RPMI7951 (cell line): ENCODE results near the gene SLC25A21. TPM values are rescaled to one million over a fixed set of nuclear protein-coding genes. Genes with fewer than 3 reads are reported as not detected.

Experiments used
- DNase-seq: peaks from one replicate; pipeline ENCODE4 v3.0.0-alpha.2; 2012; ENCODE audit warnings: low read depth
- total RNA-seq: library from RNA; depleted of rRNA; stranded (reverse); fragments of >200 nt; shearing (Covaris generic); gene quantifications from 2 replicates; pipeline ENCODE4 v1.2.3, GENCODE V29; 2014

The SLC25A21 gene
- total RNA-seq, 1 experiment from 2014 or later: 0.84 TPM

- peak; percentile 7 for DNase-seq
These were observed 508.7 kb downstream of the SLC25A21 start for GRCh38 chr14:36663404-36664321.

- DNase-seq: peak; percentile 16
These were observed 509.6 kb downstream of the SLC25A21 start for GRCh38 chr14:36662543-36663403.

DNA sequence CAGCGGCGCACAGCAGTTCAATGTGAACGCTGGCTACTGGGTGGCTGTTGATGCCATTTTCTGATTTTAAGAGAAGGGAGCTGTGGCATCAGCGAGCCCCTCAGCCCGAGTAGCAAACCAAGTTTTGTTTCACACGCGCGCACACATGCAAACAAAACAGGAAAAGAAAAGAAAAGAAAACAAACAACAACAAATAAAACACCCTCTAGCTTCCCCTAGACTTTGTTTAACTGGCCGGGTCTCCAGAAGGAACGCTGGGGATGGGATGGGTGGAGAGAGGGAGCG is 510.2 kb downstream of the SLC25A21 start:
- no peak for DNase-seq

DNA sequence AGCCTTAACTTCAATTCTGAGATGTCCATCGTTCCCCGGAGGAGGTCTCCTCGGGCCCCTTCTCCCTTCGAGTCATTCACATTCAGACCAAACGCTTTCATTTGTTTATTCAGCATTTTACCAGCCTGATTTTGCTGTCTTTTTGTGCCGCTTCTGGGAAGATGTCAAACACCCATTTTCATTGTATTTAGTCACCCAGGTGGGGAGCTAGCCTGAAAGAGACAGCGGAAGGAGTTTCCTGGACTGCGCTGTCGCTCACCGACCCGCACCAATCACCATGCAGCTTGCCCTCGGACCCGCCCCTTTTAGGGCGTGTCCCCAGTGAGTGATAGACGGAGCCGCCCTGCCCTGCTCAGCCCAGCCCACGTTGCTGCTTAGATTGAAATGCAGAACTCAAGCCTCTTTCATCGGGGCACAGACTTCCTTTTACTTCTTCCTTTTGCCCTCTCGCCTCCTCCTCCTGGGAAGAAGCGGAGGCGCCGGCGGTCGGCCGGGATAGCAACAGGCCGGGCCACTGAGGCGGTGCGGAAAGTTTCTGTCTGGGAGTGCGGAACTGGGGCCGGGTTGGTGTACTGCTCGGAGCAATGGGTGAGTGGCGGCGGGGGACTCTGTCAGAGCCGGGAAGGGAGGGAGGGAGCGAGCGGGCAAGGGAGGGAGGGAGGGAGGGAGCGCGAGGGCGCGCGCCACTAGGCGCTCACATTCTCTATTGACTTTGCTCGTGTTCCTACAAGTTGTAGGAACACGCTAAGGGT is 510.7 kb downstream of the SLC25A21 start, which contains the start of gene PAX9:
PAX9 (plus strand) TSS at position 355 of the 752 bp plus-strand sequence; CDS start at position 585, 230 bp downstream.
- DNase-seq: peak; percentile 67

- DNase-seq: no peak
These were observed 511.5 kb downstream of the SLC25A21 start for GRCh38 chr14:36660736-36661505.

DNA sequence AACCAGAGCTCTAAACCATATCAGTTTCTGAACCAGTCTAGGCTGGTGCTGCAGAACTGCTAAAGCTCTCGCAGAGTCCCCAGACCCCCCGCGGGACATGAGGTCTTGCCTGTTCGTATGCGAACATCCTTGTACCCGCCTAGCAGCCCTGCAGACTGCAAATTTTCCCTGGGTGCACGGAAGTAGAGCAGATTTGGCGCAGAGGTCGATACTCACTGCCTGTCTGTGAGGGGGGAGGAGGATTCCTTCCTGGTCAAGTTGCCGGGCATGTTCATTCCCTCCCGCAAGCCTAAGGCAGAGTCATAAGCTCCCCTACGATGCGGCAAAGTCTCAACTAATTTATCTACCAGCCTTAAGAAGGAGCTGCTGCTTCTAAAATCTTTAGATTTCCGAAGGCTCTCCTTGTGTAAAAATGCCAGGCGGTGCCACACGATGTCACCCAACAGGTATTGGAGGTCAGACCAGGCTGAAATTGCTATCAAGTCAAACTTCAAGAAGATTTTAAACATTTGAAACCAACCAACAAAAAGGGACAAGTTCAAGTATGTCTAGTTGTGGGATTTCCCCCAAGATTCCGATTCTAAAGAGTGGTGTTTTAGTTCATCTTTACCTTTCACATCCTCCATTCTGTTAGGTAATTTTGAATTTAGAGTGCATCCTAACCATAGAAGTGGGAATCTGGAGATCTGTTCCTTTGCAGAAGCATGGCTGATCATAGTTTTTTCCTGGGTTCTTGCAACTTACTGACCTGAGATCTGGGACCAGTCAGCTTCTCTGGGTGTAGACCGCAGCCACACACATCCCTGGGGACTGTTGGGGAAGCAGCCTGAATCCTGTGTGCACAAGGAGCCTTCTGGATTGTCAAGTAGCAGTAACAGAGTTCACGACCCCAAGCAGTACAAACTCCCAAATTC is 512.3 kb downstream of the SLC25A21 start:
- DNase-seq: no peak

DNA sequence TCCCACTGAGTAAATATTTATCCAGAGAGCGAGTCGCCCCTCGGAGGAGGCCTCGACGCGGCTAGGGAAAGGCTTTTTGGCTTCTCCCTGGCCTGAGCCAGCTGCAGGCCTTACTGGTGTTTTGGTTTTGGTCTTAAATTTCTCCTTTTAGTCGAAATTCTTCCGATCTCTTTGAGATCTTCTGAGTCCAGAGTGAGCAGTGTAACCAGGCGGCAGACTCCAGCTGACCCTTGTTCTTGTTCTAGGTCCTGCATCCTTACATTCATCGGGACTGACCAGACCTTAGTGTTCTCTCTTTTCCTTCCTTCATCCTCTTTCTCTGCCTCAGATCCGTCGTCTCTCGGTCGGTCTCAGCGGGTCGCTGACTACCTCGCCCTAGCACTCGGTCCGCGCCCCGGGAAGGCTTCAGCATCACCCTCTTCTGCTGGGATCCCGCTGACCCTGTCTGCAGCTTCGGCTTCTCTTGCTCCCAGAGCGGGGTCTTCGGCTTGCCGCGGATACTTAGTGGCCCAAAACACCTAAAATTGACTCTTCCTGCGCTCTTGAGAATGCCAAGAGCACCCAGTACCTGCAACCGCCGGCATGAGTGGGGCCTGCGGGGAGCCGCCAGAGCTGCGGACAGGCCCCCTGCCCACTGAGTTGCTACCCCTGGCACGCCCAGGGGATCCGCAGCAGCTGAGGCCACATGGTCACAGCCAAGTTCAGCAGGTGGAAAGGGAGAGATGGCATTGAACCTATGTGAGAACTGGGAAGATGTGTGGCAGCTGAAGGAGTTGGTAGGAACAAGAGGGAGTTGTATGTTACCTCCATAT is 513.2 kb downstream of the SLC25A21 start:
- DNase-seq: no peak

- no peak for DNase-seq
These were observed 514.0 kb downstream of the SLC25A21 start for GRCh38 chr14:36658123-36659009.

- DNase-seq: no peak
These were observed 514.8 kb downstream of the SLC25A21 start for GRCh38 chr14:36657399-36658122.

DNA sequence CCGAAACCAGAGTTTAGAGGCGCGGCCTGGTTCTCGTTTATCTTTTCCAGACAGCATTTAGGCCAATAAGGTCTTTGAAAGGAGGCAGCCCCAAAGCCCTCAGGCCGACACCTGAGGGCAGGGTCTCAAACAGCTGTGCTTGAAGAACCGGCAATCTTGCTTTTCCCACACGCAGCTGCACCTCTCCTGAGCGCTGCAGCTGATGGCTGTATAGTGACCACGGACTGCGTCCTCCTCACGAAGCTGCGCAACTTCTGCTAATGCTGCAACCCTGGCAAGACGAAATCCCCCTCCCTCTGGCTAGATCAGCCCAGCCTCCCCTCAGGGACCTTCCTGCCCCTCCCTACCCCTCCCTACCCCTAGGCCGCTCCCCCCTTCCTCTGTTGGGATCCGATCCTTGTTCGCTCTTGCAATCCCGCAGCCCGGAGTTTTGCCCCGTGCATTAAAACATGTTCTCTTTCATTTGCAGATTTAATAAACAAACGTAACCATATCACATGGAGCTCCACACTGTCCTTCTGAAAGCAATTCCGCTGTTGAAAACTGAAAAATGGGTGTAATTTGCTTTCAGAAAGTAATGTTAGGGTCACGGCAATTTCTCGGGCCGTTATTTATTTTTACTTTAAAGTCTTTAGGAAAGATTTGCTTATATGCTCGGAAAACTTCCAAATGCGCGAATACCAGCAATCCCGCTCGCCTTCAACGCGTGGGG is 515.6 kb downstream of the SLC25A21 start:
- DNase-seq: no peak

DNA sequence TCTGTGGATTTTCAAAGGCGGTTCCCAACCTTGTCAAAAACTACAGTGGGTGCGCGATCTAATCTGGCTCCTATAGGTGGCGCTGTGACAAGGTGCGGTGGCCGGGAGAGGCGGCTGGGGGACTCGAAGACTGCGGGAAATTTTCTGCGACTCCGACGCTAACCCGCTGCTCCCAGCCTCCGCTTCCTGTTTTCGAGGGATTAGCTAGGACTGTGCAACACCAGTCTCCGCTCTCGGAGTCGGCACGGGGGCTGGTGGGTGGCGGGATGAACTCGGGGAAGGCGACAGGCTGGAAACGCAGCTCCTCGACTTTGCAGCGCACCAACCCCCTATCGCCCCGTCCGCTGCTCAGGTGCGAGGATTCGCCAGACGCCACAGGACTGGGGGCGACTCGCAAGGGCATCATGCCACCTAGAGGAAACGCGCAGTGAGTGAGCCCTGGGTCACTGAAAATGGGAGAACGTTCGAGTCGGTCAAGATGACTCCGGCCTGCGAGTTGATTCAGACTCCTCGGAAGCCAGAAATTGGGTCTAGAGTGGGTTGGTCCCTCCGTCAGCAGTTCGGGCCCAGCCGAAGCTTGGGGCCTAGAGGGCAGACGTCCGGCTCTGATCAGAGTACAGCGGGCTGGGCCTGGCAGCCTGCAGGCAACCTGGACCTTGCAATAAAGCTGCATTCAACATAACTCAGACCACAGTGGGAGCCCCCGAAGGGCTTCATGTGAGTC is 516.3 kb downstream of the SLC25A21 start:
- DNase-seq: no peak

GRCh38 chr14:36655571-36655962 is 516.8 kb downstream of the SLC25A21 start:
- no peak for DNase-seq

DNA sequence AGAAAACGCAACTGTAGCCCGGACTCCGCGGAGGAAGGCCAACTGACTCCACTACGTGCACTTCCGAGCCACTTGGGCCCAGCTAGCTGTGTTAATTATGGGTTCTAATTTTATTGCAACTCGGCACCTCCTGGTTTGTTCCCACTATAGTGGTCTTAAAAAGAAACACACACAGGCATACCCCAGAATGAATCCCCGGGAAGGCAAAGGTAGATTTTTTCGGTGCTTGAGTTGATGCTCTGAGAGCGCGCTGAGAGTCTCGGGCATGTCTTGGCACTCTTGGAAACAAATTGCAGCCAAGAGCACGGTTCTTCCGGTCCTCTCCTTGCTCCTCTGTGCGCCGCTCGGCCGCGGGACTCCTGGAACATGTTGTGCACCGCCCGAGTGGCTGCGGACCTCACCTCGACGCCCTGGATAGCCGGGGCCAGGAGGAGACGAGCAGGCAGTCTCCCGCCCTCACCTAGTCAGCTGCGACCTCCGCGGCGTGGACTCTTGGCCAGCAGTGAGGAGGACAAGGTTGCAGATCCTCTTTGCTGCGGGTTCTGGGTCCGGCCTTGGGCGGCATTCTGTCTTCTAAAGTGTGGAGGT is 517.5 kb downstream of the SLC25A21 start:
- DNase-seq: no peak

DNA sequence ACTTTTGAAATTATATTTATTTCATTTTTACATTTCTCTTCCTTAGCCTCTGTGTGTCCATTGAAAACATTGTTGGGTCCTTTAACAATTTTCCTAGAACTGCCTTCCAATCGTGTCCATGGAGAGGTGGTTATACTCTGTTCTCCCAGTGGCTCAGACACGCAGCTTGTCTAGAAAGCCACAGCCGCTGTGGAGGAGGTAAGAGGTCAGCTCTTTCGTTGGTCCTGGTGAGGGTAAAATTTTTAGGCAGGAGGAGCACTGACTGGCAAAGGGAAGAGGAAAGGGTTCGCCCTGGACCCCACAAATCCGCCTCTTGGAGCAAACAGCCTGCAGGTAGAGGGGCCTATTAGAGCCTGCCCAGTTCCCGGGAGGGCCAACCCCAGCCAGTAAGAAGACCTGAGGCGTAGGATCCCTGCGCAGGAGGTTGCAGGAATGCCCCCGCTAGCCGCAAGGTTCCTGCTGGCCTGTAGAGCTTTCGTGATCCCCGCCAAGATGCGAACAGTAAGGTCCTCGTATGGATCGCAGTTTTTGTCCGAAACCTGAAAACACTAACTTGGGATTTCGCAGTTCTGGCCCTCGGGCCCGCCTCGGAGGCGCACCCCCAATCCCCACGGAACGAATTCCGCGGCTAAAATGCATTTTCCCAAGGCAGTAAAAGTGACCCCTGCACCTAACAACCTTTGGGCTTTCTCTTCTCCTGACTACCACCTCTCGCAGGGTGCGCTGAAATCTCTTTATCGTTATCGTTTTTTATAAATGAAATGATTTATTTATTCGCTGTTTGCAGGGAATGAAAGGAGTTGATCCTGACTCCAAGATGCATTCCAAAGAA is 518.2 kb downstream of the SLC25A21 start:
- no peak for DNase-seq

DNA sequence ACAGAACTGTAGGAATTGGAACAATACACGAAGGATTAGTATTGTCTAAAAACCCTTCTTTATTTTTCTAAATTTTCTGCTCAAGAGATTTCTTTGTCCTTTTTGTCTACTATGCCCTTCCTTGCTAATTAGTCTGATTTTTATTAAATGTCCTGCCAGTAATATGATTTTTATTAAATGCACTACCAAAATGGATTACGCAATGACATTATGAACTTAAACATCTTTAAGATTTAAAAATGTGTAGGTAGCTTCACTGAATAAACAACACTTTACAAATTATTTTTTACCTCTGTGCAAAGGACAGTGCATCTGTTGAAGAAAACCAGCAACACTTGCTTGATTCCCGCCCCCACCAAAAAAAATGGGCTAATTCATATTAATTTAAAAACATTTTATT is 519.0 kb downstream of the SLC25A21 start:
- DNase-seq: no peak
